Stomach (tissue), 4 donors: ENCODE results near the gene RHOH.

Experiments
- CTCF ChIP-seq, 7 experiments: fragments of 450-650 bp in 4 of 7; fragments of 200-600 bp in 3 of 7; sonication (generic) in 3 of 7; IDR thresholded peaks; one replicate each; pipeline ENCODE4 v1.5.1; 2016 to 2019; ENCODE audit warnings: antibody characterized with exemption in 7 of 7, control low read depth in 2 of 7, mild to moderate bottlenecking in 1 of 7
- EP300 ChIP-seq: sonication (generic); formaldehyde crosslinking; IDR thresholded peaks from one replicate; pipeline ENCODE4 v1.6.1; 2017; ENCODE audit warnings: antibody characterized with exemption
- POLR2A ChIP-seq, 4 donors: fragments of 450-650 bp; IDR thresholded peaks; one replicate each; pipeline ENCODE4 v1.6.1; 2016; ENCODE audit warnings: antibody characterized with exemption in 4 of 4, control low read depth in 2 of 4, mild to moderate bottlenecking in 1 of 4, moderate library complexity in 1 of 4
- POLR2AphosphoS5 ChIP-seq, 3 donors: sonication (generic); formaldehyde crosslinking; IDR thresholded peaks; one replicate each; pipeline ENCODE4 v1.6.1; 2016; ENCODE audit warnings: antibody characterized with exemption in 3 of 3

GRCh38 chr4:40243386-40243948 lies 46.6 kb downstream of the RHOH start:
- no peak for TF ChIP-seq POLR2A (IDR thresholded peaks at IDR 0.05)
- TF ChIP-seq CTCF (IDR thresholded peaks at IDR 0.05): no peak
- TF ChIP-seq POLR2AphosphoS5 (IDR thresholded peaks at IDR 0.05): no peak
- TF ChIP-seq EP300: no peak
